Mesenchymal stem cell (in vitro differentiated cells and primary cell): ENCODE results near the gene MAP3K10.

Experiments used
- DNase-seq: peaks from one replicate; pipeline ENCODE4 v3.0.0-alpha.2; 2013
- H2AFZ ChIP-seq: one replicate; pipeline ENCODE4 v1.6.1; 2013; ENCODE audit warnings: low read depth, mild to moderate bottlenecking, control low read depth, inconsistent platforms, low read length, moderate library complexity
- H2AK5ac ChIP-seq: 2 replicates; pipeline ENCODE4 v1.6.1; 2013; ENCODE audit warnings: low read length, moderate library complexity, mild to moderate bottlenecking, inconsistent platforms; ENCODE audit not compliant: severe bottlenecking
- H2BK120ac ChIP-seq: one replicate; pipeline ENCODE4 v1.6.1; 2013; ENCODE audit warnings: low read depth, mild to moderate bottlenecking, inconsistent platforms, low read length, moderate library complexity
- H2BK12ac ChIP-seq, 2 experiments: one replicate each; pipeline ENCODE4 v1.6.1; 2013; ENCODE audit warnings: inconsistent platforms in 2 of 2, low read length in 2 of 2, mild to moderate bottlenecking in 2 of 2, moderate library complexity in 2 of 2, control low read depth in 1 of 2
- H2BK15ac ChIP-seq: one replicate; pipeline ENCODE4 v1.6.1; 2013; ENCODE audit warnings: mild to moderate bottlenecking, low read depth, inconsistent platforms; ENCODE audit not compliant: poor library complexity, severe bottlenecking
- H2BK5ac ChIP-seq: 2 replicates; pipeline ENCODE4 v1.6.1; 2013; ENCODE audit warnings: low read depth, mild to moderate bottlenecking, low read length, control low read depth, inconsistent platforms; ENCODE audit not compliant: poor library complexity, severe bottlenecking
- H3K14ac ChIP-seq, 2 experiments: one replicate each; pipeline ENCODE4 v1.6.1; 2013; ENCODE audit warnings: inconsistent platforms in 2 of 2, low read length in 2 of 2, control low read depth in 1 of 2, mild to moderate bottlenecking in 1 of 2, moderate library complexity in 1 of 2
- H3K18ac ChIP-seq, 2 experiments: one replicate each; pipeline ENCODE4 v1.6.1; 2013; ENCODE audit warnings: inconsistent platforms in 2 of 2, low read length in 2 of 2, control low read depth in 1 of 2, low read depth in 1 of 2, mild to moderate bottlenecking in 1 of 2
- H3K23ac ChIP-seq, 2 experiments: one replicate each; pipeline ENCODE4 v1.6.1; 2013; ENCODE audit warnings: inconsistent platforms in 2 of 2, low read length in 2 of 2, mild to moderate bottlenecking in 2 of 2, moderate library complexity in 2 of 2, control low read depth in 1 of 2
- H3K27ac ChIP-seq: 2 replicates; pipeline ENCODE4 v1.5.1; 2013; ENCODE audit warnings: mild to moderate bottlenecking, moderate library complexity, low read length, control low read depth, inconsistent platforms; ENCODE audit not compliant: poor library complexity, severe bottlenecking
- H3K27me3 ChIP-seq, 2 experiments: 2 replicates each; pipeline versions ENCODE4 v1.6.1 to v1.7.0; 2013; ENCODE audit warnings: low read length in 2 of 2, mild to moderate bottlenecking in 2 of 2, moderate library complexity in 2 of 2, control low read depth in 1 of 2, inconsistent platforms in 1 of 2; ENCODE audit not compliant: control insufficient read depth in 1 of 2, insufficient read depth in 1 of 2
- H3K36me3 ChIP-seq, 2 experiments: 2 replicates each; pipeline versions ENCODE4 v1.6.1 to v1.7.0; 2013; ENCODE audit warnings: low read length in 2 of 2, control low read depth in 1 of 2, inconsistent platforms in 1 of 2, low read depth in 1 of 2, mild to moderate bottlenecking in 1 of 2; ENCODE audit not compliant: insufficient read depth in 2 of 2, control insufficient read depth in 1 of 2
- H3K4ac ChIP-seq, 2 experiments: one replicate each; pipeline ENCODE4 v1.6.1; 2013; ENCODE audit warnings: inconsistent platforms in 2 of 2, low read length in 2 of 2, mild to moderate bottlenecking in 2 of 2, moderate library complexity in 2 of 2, control low read depth in 1 of 2, low read depth in 1 of 2
- H3K4me1 ChIP-seq: 2 replicates; pipeline ENCODE4 v1.6.1; 2013; ENCODE audit warnings: low read depth, low read length, control low read depth; ENCODE audit not compliant: control insufficient read depth, insufficient read depth
- H3K4me2 ChIP-seq: 2 replicates; pipeline ENCODE4 v1.6.1; 2013; ENCODE audit warnings: low read length, mild to moderate bottlenecking, inconsistent platforms; ENCODE audit not compliant: poor library complexity, severe bottlenecking
- H3K4me3 ChIP-seq, 2 experiments: 2 replicates each; pipeline versions ENCODE4 v1.5.1 to v1.7.0; 2013; ENCODE audit warnings: low read length in 2 of 2, mild to moderate bottlenecking in 2 of 2, control low read depth in 1 of 2, low read depth in 1 of 2; ENCODE audit not compliant: insufficient read depth in 1 of 2
- H3K79me1 ChIP-seq: replicated peaks from 2 replicates; pipeline ENCODE4 v1.6.1; 2013; ENCODE audit warnings: mild to moderate bottlenecking, control low read depth, low read length, inconsistent platforms; ENCODE audit not compliant: poor library complexity, severe bottlenecking
- H3K9ac ChIP-seq: 2 replicates; pipeline ENCODE4 v1.7.0; 2013; ENCODE audit warnings: mild to moderate bottlenecking, low read length, moderate library complexity
- H3K9me3 ChIP-seq: 2 replicates; pipeline ENCODE4 v1.7.0; 2013; ENCODE audit warnings: mild to moderate bottlenecking, low read length; ENCODE audit not compliant: control insufficient read depth
- H4K8ac ChIP-seq: one replicate; pipeline ENCODE4 v1.6.1; 2013; ENCODE audit warnings: inconsistent platforms, mild to moderate bottlenecking, low read length, moderate library complexity
- H4K91ac ChIP-seq: one replicate; pipeline ENCODE4 v1.6.1; 2013; ENCODE audit warnings: mild to moderate bottlenecking, low read length, inconsistent platforms
- WGBS: methylation state at CpG from one replicate; pipeline ENCODE4 v1.1.7; 2013; ENCODE audit warnings: mixed read lengths; 5-methylcytosine and 5-hydroxymethylcytosine counted together

The MAP3K10 gene

GRCh38 chr19:40256512-40256911 is 65.3 kb downstream of the MAP3K10 start:
- no peak for DNase-seq
- no peak overlapping the region for H3K4me2 ChIP-seq
- H3K14ac ChIP-seq, result no peak overlapping the region
- WGBS, result 96% methylated on average over 6 of the region's 8 CpGs
- H3K23ac ChIP-seq, result no peak overlapping the region
- H2BK15ac ChIP-seq, result no peak overlapping the region
- no peak overlapping the region for H3K18ac ChIP-seq
- peaks cover 41% of the 10 kb centered on the region for H3K79me1 ChIP-seq
- no peak overlapping the region for H3K4me3 ChIP-seq
- no peak overlapping the region for H3K27ac ChIP-seq
- H4K91ac ChIP-seq, result no peak overlapping the region
- H4K8ac ChIP-seq, result no peak overlapping the region
- no peaks in the 10 kb centered on the region for H3K9me3 ChIP-seq
- no peak overlapping the region for H2AFZ ChIP-seq
- no peak overlapping the region for H2BK120ac ChIP-seq
- H3K9ac ChIP-seq, result no peak overlapping the region
- no peak overlapping the region for H2AK5ac ChIP-seq
- no peak overlapping the region for H2BK5ac ChIP-seq
- H3K4me1 ChIP-seq, result peaks cover 14% of the 10 kb centered on the region
- H2BK12ac ChIP-seq, result no peak overlapping the region
- H3K4ac ChIP-seq, result no peak overlapping the region
- no peaks in the 10 kb centered on the region for H3K27me3 ChIP-seq
- H3K36me3 ChIP-seq, result peaks cover 32 to 60% of the 10 kb centered on the region in 2 experiments

- peaks cover 28 to 60% of the 10 kb centered on the region in 2 experiments for H3K36me3 ChIP-seq
- H3K27me3 ChIP-seq, result no peaks in the 10 kb centered on the region
- H2AK5ac ChIP-seq, result no peak overlapping the region
- no peak overlapping the region for H3K27ac ChIP-seq
- H4K91ac ChIP-seq, result no peak overlapping the region
- no peak overlapping the region for H3K4me2 ChIP-seq
- no peak overlapping the region for H4K8ac ChIP-seq
- peaks cover 11% of the 10 kb centered on the region for H3K4me1 ChIP-seq
- H3K14ac ChIP-seq, result no peak overlapping the region
- H2BK5ac ChIP-seq, result no peak overlapping the region
- peaks cover 39% of the 10 kb centered on the region for H3K79me1 ChIP-seq
- H3K4ac ChIP-seq, result no peak overlapping the region
- H3K23ac ChIP-seq, result no peak overlapping the region
- no peak overlapping the region for H3K4me3 ChIP-seq
- H3K18ac ChIP-seq, result no peak overlapping the region
- H3K9ac ChIP-seq, result no peak overlapping the region
- H2BK120ac ChIP-seq, result no peak overlapping the region
- no peak overlapping the region for H2AFZ ChIP-seq
- H2BK15ac ChIP-seq, result no peak overlapping the region
- WGBS, result 97% methylated on average over 9 of the region's 9 CpGs
- DNase-seq, result no peak
- no peak overlapping the region for H2BK12ac ChIP-seq
- H3K9me3 ChIP-seq, result no peaks in the 10 kb centered on the region
These were observed 65.9 kb downstream of the MAP3K10 start for GRCh38 chr19:40257096-40257517.

DNA sequence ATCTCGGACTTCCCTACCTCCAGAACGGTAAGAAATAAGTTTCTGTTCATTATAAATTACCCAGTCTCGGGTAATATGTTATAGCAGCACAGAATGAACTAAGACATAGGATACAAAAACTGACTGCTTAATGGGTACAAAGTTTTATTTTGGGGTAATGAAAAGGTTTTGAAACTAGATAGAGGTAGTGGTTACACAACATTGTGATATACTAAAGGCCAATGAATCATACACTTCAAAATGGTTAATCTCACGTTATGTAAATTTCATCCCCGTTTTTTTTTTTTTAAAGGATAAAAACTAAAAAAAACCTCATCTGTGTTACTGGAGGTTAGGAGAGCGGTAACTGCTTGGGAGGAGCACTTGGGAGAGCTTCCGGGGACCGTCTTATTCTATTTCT is 70.4 kb downstream of the MAP3K10 start:
- H2AK5ac ChIP-seq, result no peak overlapping the region
- H3K79me1 ChIP-seq, result peaks cover 56% of the 10 kb centered on the region
- no peak overlapping the region for H3K18ac ChIP-seq
- no peak overlapping the region for H2BK15ac ChIP-seq
- no peak overlapping the region for H3K14ac ChIP-seq
- H3K4me2 ChIP-seq, result no peak overlapping the region
- no peak overlapping the region for H2BK120ac ChIP-seq
- no peak for DNase-seq
- H2BK12ac ChIP-seq, result no peak overlapping the region
- peaks cover 9% of the 10 kb centered on the region for H3K4me1 ChIP-seq
- peaks cover 47 to 51% of the 10 kb centered on the region in 2 experiments for H3K36me3 ChIP-seq
- no peak overlapping the region for H2BK5ac ChIP-seq
- no peak overlapping the region for H2AFZ ChIP-seq
- no peak overlapping the region for H4K91ac ChIP-seq
- no peak overlapping the region for H4K8ac ChIP-seq
- H3K23ac ChIP-seq, result no peak overlapping the region
- 100% methylated on average over 3 of the region's 8 CpGs for WGBS
- no peaks in the 10 kb centered on the region for H3K27me3 ChIP-seq
- no peak overlapping the region for H3K4me3 ChIP-seq
- no peak overlapping the region for H3K9ac ChIP-seq
- H3K9me3 ChIP-seq, result no peaks in the 10 kb centered on the region
- H3K4ac ChIP-seq, result no peak overlapping the region
- H3K27ac ChIP-seq, result no peak overlapping the region

- Histone ChIP-seq H2BK5ac (no peak overlapping the region), H4K8ac (no peak overlapping the region), H2BK12ac (no peak overlapping the region), H3K4me1 (peaks cover 4% of the 10 kb centered on the region), H2BK15ac (no peak overlapping the region), H3K4me2 (no peak overlapping the region), H3K14ac (no peak overlapping the region), H3K4me3 (no peak overlapping the region), H3K79me1 (peaks cover 50% of the 10 kb centered on the region), H4K91ac (no peak overlapping the region), H3K36me3 (peaks cover 46 to 50% of the 10 kb centered on the region in 2 experiments), H2AFZ (no peak overlapping the region), H3K23ac (no peak overlapping the region), H3K27ac (no peak overlapping the region), H3K4ac (no peak overlapping the region), H3K9me3 (no peaks in the 10 kb centered on the region), H3K9ac (no peak overlapping the region), H2BK120ac (no peak overlapping the region), H2AK5ac (no peak overlapping the region), H3K18ac (no peak overlapping the region), H3K27me3 (no peaks in the 10 kb centered on the region)
- no peak for DNase-seq
- 96% methylated on average over 3 of the region's 3 CpGs for WGBS
These were observed 71.2 kb downstream of the MAP3K10 start for GRCh38 chr19:40262422-40262821.
